ENCODE measurements around the gene TCEA2.
A peak's percentile ranks its signal among the peaks of the same experiment; 100 is the strongest.

Gene TCEA2

DNA sequence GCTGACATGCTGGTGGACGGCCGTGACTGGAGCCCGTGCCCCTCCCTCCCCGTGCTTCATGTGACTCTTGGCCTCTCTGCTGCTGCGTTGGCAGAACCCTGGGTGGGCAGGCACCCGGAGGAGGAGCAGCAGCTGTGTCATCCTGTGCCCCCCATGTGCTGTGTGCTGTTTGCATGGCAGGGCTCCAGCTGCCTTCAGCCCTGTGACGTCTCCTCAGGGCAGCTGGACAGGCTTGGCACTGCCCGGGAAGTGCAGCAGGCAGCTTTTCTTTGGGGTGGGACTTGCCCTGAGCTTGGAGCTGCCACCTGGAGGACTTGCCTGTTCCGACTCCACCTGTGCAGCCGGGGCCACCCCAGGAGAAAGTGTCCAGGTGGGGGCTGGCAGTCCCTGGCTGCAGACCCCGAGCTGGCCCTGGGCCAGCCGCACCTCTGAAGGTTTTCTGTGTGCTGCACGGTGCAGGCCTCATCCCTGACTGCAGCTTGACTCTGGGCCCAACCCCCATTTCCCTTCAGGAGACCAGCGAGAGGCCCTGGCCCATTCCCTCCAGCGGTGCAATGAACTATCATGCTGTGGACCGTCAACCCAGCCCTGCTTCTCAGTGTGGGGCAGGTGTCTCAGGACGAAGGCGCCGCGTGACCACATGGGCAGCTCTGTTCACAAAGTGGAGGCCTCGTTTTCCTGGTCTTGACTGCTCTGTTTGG is 36.2 kb downstream of the TCEA2 start:
- no peak for DNase-seq

DNA sequence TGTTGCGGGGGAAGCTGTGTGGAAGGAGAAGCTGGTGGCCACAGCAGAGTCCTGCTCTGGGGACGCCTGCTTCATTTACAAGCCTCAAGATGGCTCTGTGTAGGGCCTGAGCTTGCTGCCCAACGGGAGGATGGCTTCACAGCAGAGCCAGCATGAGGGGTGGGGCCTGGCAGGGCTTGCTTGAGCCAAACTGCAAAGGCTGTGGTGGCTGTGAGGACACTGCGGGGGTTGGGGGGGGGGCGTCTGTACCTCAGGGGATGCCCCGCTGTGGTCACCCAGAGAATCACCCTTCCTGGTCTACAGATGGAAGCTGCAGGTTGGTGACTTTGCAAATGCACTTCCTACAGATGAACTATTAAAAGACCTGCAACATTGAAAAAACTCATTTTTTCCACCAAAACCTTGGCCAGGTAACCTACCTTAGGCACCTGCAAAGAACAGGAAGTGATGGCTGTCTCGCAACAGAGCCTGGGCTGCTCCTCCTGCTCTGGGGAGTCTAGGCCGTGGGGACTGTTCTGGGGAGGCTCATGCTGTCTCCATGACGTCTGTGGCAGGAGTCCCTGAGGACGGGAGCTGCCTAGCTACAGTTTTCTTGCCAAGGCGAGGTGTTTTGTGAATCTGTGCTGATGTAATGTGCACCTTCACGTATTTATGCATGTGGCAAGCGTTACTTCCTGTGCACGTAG is 37.0 kb downstream of the TCEA2 start:
- peak; percentile 36 for DNase-seq

- no peak for DNase-seq
Observed at GRCh38 chr20:64100566-64100888, 37.5 kb downstream of the TCEA2 start.

DNA sequence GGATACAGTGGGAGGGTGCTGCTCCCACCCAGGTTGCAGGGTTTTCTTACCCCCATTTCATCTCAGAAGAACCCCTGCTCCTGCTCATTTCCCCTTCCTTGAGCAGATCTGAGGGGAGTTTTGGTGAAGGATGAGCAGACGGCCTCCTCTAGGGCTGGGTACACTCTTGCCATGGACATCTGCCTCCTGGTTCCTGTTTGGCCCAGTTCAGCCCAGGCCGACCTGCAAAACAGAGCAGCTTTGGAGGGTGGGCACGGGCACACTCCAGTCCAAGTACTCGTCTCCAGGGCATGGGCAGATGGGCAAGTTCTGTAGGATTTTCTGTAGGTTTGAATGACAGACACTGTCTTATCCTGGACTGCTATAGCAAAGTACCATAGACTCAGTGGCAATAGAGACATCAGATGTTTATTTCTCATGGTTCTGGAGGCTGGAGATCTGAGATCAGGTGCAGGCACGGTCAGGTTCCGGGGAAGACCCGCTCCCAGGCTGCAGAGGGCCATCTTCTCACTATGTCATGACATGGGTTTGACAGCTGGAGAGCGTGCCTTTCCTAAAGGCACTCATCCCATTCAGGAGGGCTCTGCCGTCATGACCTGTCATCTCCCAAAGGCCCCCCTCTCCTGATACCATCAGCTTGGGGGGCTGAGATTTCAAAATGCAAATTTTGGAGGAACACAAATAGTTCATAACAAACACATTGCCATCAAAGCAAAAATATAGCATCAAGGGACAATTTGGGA is 38.1 kb downstream of the TCEA2 start:
- DNase-seq, result no peak

DNA sequence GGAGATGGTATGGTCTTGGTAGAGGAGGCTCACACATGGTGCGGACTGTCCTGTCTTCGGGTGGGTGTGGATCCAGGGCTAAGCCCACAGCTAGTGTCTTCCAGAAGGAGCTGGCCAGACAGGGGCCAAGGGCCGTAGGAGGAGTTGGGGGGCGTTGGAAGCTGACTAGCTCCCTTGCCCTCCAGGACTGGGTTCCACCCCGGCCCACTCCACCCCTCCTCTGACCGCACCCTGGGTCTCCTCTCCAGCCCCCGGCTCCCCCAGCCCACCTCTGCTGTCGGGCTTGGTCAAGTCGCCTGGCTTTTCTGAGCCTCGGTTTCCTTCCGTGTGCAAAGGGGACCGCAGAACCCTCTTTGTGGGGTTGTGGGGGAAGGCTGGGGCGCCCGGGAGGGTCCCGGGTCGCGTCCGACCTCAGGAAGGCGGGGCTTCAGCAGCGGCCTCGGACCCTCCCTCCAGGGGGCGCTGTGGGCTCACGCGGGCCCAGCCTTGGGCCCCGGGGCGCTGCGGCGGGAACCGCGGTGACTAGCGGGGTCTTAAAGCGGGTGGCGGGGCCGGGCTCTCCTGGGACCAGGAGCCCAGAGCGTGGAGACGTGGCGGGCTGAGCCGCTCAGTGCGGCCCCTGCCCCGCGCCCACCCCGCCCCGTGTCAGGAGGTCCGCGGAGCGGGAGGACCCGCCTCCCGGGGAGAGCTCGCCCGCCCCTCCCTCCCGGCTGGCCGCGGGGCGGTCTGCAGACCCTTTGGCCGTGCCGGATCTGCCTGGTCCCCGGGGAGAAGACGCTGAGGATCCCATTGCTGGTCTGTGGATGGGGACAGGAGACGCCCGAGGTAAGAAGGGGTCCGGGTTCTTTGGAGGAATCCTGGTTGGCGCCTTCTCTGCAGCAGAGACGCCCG is 39.0 kb downstream of the TCEA2 start:
- DNase-seq, result peak; percentile 62

- DNase-seq, result no peak
Observed at GRCh38 chr20:64102647-64103354, 39.8 kb downstream of the TCEA2 start.

DNA sequence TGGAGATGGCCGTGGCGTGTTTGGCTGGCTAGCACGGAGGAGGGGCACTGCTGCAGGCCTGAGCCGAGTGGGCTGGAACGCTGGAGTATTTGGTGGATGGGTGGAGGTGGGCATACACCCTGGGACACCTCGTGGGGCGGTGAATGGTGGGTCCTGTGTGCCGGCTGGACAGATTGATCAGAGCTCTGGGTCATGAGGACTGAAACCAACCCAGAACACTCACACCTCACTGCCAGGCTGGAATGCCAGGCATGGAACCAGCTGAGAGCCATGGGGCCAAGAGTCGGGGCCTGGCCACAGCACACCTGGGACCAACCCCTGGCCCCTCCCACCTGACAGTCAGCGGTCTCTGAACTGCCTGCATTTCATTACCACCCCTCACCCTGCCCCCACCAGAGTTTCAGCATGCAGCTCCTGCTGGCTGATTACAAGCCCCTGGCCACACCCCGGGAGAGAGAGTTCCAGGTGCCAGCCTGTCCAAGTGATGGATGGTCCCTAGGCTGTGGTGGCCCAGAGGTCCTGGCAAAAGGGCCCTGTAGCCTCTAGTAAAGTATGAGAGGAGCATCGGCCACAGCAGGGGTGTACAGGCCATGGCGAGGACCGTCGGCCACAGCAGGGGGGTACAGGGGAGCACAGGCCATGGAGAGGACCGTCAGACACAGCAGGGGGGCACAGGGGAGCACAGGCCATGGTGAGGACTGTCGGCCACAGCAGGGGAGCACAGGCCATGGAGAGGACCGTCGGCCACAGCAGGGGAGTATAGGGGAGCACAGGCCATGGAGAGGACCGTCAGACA is 41.1 kb downstream of the TCEA2 start:
- no peak for DNase-seq

GRCh38 chr20:64104667-64105451 is 41.9 kb downstream of the TCEA2 start:
- DNase-seq, result no peak

GRCh38 chr20:64105846-64106434 is 42.9 kb downstream of the TCEA2 start:
- DNase-seq, result no peak

- DNase-seq, result no peak
Observed at GRCh38 chr20:64106435-64106961, 43.5 kb downstream of the TCEA2 start.

- no peak for DNase-seq
Observed at GRCh38 chr20:64106981-64107735, 44.2 kb downstream of the TCEA2 start, which contains the start of gene NPBWR2. TSS of gene NPBWR2 (minus strand) at chr20:64107565. CDS start at chr20:64106831, 734 bp downstream.

- no peak for DNase-seq
Observed at GRCh38 chr20:64107736-64108457, 44.9 kb downstream of the TCEA2 start.

DNA sequence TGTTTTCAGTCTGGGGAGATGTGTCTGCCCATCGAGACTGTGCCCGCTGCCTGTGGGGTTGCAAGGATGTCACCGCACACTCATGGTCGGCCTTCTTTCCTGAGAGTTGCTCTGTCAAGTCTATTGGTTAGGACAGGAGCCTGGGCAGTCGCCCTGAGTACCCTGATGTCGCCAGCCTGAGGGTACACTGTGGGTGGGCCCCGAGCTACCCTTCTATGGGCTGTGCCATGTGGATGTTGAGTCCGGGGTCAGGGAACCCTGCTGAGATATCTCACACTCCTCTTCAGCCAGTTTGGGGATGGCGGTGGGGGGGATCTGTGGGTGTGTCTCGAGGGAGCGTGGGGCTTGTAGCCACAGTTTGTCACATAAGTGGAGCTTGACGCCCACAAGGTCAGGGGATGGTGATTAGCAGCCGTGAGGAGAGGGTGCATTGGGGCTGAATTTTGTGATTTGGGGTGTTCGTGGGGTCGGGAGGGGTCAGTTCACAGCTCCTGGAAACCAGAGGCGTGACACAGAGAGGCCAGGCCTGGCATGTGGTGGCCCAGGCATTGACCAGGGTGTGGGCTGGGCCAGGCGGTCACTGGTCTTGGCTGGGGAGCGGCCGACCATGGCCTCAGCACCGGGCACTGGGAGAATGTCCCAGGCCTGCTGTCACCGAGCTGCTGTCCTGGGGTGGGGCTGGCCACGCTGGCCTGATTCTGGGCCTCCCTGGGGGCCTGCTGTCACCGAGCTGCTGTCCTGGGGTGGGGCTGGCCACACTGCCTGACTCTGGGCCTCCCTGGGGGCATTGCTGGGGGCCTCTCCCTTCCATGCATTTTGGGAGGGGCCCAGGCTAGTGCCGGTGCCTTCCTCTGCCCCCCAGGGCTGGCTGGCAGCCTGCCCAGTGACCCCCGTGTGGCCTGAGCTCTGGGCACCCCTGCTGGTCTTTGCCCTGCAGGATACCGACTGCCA is 46.0 kb downstream of the TCEA2 start:
- DNase-seq, result no peak

- DNase-seq, result no peak
Observed at GRCh38 chr20:64109831-64110391, 46.9 kb downstream of the TCEA2 start.

GRCh38 chr20:64110411-64111068 is 47.5 kb downstream of the TCEA2 start:
- DNase-seq, result no peak

Measured in CD4-positive, alpha-beta T cell treated with Interleukin-21 for 1 hour (primary cell).